Measurements from ENCODE around the gene DOP1B.

DNA sequence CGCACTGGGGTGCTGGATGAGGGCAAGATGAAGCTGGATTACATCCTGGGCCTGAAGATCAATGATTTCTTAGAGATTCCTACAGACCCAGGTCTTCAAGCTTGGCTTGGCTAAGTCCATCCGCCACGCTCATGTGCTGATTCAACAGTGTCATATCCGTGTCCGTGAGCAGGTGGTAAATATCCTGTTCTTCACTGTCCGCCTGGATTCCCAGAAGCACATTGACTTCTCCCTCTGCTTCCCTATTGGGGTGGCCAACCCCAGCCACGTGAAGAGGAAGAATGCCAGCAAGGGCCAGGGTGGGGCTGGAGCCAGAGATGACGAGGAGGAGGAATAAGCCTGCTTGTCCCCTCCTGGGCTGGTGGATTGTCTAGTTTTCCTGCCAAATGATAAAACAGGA lies 23.9 kb upstream of the DOP1B start:
- TF ChIP-seq, protein P1, sequence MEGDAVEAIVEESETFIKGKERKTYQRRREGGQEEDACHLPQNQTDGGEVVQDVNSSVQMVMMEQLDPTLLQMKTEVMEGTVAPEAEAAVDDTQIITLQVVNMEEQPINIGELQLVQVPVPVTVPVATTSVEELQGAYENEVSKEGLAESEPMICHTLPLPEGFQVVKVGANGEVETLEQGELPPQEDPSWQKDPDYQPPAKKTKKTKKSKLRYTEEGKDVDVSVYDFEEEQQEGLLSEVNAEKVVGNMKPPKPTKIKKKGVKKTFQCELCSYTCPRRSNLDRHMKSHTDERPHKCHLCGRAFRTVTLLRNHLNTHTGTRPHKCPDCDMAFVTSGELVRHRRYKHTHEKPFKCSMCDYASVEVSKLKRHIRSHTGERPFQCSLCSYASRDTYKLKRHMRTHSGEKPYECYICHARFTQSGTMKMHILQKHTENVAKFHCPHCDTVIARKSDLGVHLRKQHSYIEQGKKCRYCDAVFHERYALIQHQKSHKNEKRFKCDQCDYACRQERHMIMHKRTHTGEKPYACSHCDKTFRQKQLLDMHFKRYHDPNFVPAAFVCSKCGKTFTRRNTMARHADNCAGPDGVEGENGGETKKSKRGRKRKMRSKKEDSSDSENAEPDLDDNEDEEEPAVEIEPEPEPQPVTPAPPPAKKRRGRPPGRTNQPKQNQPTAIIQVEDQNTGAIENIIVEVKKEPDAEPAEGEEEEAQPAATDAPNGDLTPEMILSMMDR (IDR thresholded peaks at IDR 0.05): no peak
- no peak for TF ChIP-seq POLR2A (IDR thresholded peaks at IDR 0.05)
- TF ChIP-seq POLR2AphosphoS5 (IDR thresholded peaks at IDR 0.05; ENCODE audit: insufficient read depth in 1 of 2, low read depth in 1 of 2): peak in 1 of 2 donors; percentile 27
